Choroid plexus epithelial cell (primary cell): ENCODE data around the gene FAM72A.
"Not testable (repeated sequence)": the region's sequence is repeated elsewhere in the genome, so short reads cannot be mapped to it uniquely, and the experiment has no call there.

ENCODE experiments used
- DNase-seq: peaks from one replicate; pipeline ENCODE4 v3.0.0-alpha.2; 2010; ENCODE audit warnings: low read depth
- H3K4me3 ChIP-seq: 2 replicates; pipeline ENCODE4 v1.5.1; 2011; ENCODE audit warnings: low read depth, mild to moderate bottlenecking, control low read depth, low read length, moderate library complexity

FAM72A gene

GRCh38 chr1:206202789-206203363 lies at the start of gene FAM72A:
FAM72A (minus strand) TSS chr1:206202839; CDS start chr1:206202025, 814 bp downstream.
- H3K4me3 ChIP-seq = peak within 1 kb of the TSS; percentile 60
- peak; percentile 100 for DNase-seq

- not testable (repeated sequence) for H3K4me3 ChIP-seq, DNase-seq
These were observed 48.5 kb upstream of the FAM72A start for GRCh38 chr1:206250953-206251681.

- not testable (repeated sequence) for DNase-seq, H3K4me3 ChIP-seq
These were observed 43.7 kb upstream of the FAM72A start for GRCh38 chr1:206246129-206246886.

GRCh38 chr1:206245479-206245878 lies 42.8 kb upstream of the FAM72A start:
- DNase-seq, H3K4me3 ChIP-seq: not testable (repeated sequence)

- DNase-seq = peak; percentile 7
- not testable (repeated sequence) for H3K4me3 ChIP-seq
These were observed 40.7 kb upstream of the FAM72A start for GRCh38 chr1:206243335-206243734.

- DNase-seq = peak; percentile 3
- H3K4me3 ChIP-seq = not testable (repeated sequence)
These were observed 37.6 kb upstream of the FAM72A start for GRCh38 chr1:206240288-206240687.

- DNase-seq, H3K4me3 ChIP-seq: not testable (repeated sequence)
These were observed 32.6 kb upstream of the FAM72A start for GRCh38 chr1:206235190-206235589.

GRCh38 chr1:206234189-206234916 lies 31.7 kb upstream of the FAM72A start:
- DNase-seq = not testable (repeated sequence)

GRCh38 chr1:206232970-206233645 lies 30.5 kb upstream of the FAM72A start:
- not testable (repeated sequence) for DNase-seq, H3K4me3 ChIP-seq

More at GRCh38 chr1:206234189-206234916, 31.7 kb upstream of the FAM72A start:
- not testable (repeated sequence) for H3K4me3 ChIP-seq

GRCh38 chr1:206231989-206232388 lies 29.4 kb upstream of the FAM72A start:
- DNase-seq = not testable (repeated sequence)

GRCh38 chr1:206229286-206229685 lies 26.6 kb upstream of the FAM72A start:
- H3K4me3 ChIP-seq, DNase-seq: not testable (repeated sequence)

More at GRCh38 chr1:206231989-206232388, 29.4 kb upstream of the FAM72A start:
- H3K4me3 ChIP-seq = not testable (repeated sequence)

- H3K4me3 ChIP-seq, DNase-seq: not testable (repeated sequence)
These were observed 24.2 kb upstream of the FAM72A start for GRCh38 chr1:206226886-206227285.

GRCh38 chr1:206225386-206225785 lies 22.7 kb upstream of the FAM72A start:
- not testable (repeated sequence) for H3K4me3 ChIP-seq, DNase-seq

- not testable (repeated sequence) for DNase-seq, H3K4me3 ChIP-seq
These were observed 21.6 kb upstream of the FAM72A start for GRCh38 chr1:206224190-206224776.

- not testable (repeated sequence) for DNase-seq, H3K4me3 ChIP-seq
These were observed 18.9 kb upstream of the FAM72A start for GRCh38 chr1:206221585-206221984.

- not testable (repeated sequence) for H3K4me3 ChIP-seq
- peak; percentile 13 for DNase-seq
These were observed 17.8 kb upstream of the FAM72A start for GRCh38 chr1:206220332-206221000.

GRCh38 chr1:206219514-206220331 lies 17.1 kb upstream of the FAM72A start:
- DNase-seq, H3K4me3 ChIP-seq: not testable (repeated sequence)
